A549 (cell line): ENCODE results near the gene GPR142.

Source experiments
- CHD2 ChIP-seq: fragments of 150-350 bp; IDR thresholded peaks from 2 replicates; pipeline ENCODE4 v1.6.1; 2014; ENCODE audit warnings: low read length; ENCODE audit not compliant: partially characterized antibody
- CHD4 ChIP-seq: fragments of 200-600 bp; sonication (generic); IDR thresholded peaks from 2 replicates; pipeline ENCODE4 v1.6.1; 2016; ENCODE audit warnings: antibody characterized with exemption, mild to moderate bottlenecking, borderline replicate concordance
- CTCF ChIP-seq: fragments of >200 bp; sonication (Bioruptor Twin); formaldehyde crosslinking; IDR thresholded peaks from 3 replicates; pipeline ENCODE4 v1.5.1; 2016
- EP300 ChIP-seq, 2 experiments: fragments of >200 bp; sonication (Bioruptor Twin); formaldehyde crosslinking; IDR thresholded peaks; 2 replicates in 1 of 2; 3 replicates in 1 of 2; pipeline ENCODE4 v1.6.1; 2016 to 2017
- ESRRA ChIP-seq: fragments of 150-350 bp; IDR thresholded peaks from 2 replicates; pipeline ENCODE4 v1.6.1; 2014; ENCODE audit warnings: mild to moderate bottlenecking, low read length, borderline replicate concordance
- HDAC2 ChIP-seq: fragments of 200-600 bp; sonication (generic); IDR thresholded peaks from 2 replicates; pipeline ENCODE4 v1.6.1; 2016
- POLR2A ChIP-seq: IDR thresholded peaks from 2 replicates; pipeline ENCODE4 v1.6.1; 2012; ENCODE audit warnings: mild to moderate bottlenecking, low read length
- RAD21 ChIP-seq, 2 experiments: fragments of >200 bp in 1 of 2; sonication (Bioruptor Twin) in 1 of 2; formaldehyde crosslinking in 1 of 2; IDR thresholded peaks in 1 of 2; conservative IDR thresholded peaks in 1 of 2; 2 replicates in 1 of 2; 3 replicates in 1 of 2; pipeline ENCODE4 v1.6.1; 2012 to 2018; ENCODE audit warnings: inconsistent platforms in 1 of 2
- RCOR1 ChIP-seq: fragments of 150-350 bp; IDR thresholded peaks from 2 replicates; pipeline ENCODE4 v1.6.1; 2014; ENCODE audit warnings: antibody characterized with exemption, low read length, low read depth
- RNF2 ChIP-seq: fragments of 200-600 bp; sonication (generic); IDR thresholded peaks from 2 replicates; pipeline ENCODE4 v1.6.1; 2016; ENCODE audit warnings: low read depth, mild to moderate bottlenecking, antibody characterized with exemption, moderate library complexity, borderline replicate concordance
- TF ChIP-seq, protein P1 (sequence below): IDR thresholded peaks from 2 replicates; pipeline ENCODE4 v1.6.1; 2012
- TF ChIP-seq, protein P2 (sequence below): IDR thresholded peaks from 2 replicates; pipeline ENCODE4 v1.6.1; 2012

DNA sequence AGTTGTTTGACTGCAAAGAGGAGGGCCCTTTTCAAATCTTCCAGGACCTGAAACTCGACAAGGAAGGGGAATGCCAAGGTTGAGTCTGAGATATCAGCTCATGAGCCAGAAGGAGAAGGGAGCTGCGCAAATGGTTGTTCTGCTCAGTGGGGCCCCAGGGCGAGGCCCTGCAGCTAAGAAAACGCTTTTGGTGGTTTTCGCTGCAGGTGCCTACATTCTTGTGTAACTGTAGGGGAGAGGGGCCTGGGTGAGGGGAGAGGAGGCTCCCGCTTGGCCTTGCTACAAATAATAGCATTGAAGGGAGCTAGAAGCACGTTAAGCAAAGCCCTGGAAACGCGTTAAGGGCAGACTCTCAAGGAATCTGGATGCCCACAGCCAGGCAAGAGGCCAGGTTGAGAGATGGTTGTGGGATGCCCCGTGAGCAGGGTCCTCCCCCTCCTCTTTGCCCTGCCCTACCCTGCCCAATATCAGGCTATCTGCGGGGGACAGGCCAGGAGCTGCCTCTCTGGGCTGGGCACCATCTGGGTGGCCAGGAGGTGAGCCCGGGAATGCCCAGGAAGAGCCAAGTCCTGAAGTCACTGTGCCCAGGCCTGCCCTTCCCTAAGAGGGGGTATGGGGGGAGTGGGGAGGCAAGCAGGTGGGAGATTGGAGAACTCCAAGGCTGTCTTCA is 21.9 kb downstream of the GPR142 start:
- TF ChIP-seq RNF2 (no peak), CHD2 (no peak), CTCF (no peak), ESRRA (no peak), EP300 (IDR thresholded peaks at IDR 0.05) (no peak), RAD21 (conservative IDR thresholded peaks at IDR 0.05 in 1 of 2, IDR thresholded peaks at IDR 0.05 in 1 of 2) (no peak), CHD4 (no peak), POLR2A (no peak), RCOR1 (no peak), HDAC2 (no peak)
- TF ChIP-seq, protein P1, sequence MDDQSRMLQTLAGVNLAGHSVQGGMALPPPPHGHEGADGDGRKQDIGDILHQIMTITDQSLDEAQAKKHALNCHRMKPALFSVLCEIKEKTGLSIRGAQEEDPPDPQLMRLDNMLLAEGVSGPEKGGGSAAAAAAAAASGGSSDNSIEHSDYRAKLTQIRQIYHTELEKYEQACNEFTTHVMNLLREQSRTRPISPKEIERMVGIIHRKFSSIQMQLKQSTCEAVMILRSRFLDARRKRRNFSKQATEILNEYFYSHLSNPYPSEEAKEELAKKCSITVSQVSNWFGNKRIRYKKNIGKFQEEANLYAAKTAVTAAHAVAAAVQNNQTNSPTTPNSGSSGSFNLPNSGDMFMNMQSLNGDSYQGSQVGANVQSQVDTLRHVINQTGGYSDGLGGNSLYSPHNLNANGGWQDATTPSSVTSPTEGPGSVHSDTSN, result no peak
- TF ChIP-seq, protein P2, sequence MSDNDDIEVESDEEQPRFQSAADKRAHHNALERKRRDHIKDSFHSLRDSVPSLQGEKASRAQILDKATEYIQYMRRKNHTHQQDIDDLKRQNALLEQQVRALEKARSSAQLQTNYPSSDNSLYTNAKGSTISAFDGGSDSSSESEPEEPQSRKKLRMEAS, result no peak
